GM12878 (cell line): ENCODE data around the gene LEF1. TPM values are rescaled to one million over a fixed set of nuclear protein-coding genes. Genes with fewer than 3 reads are reported as not detected.

Experiments used
- ATAC-seq: fragments of 200-7000 bp; cut with Tn5 transposase; 3 replicates; pipeline ENCODE4 v1.9.1; 2020; ENCODE audit warnings: mild to moderate bottlenecking, moderate library complexity
- BruUV-seq: library from RNA; stranded (reverse); fragments of 400-500 nt; replicated peaks from 2 replicates; lab custom pipeline; 2021; lab: Mats Ljungman, UMichigan
- CTCF ChIA-PET: fragments of 300-600 bp; sonication (Branson Sonifier 250); formaldehyde crosslinking; extraction: SDS; loops from one replicate; lab custom pipeline; 2021; ENCODE audit warnings: inconsistent platforms; lab: Yijun Ruan, JAX
- POLR2A ChIA-PET: fragments of 350-600 bp; formaldehyde crosslinking; extraction: SDS; loops from one replicate; lab custom pipeline; 2021; ENCODE audit warnings: inconsistent platforms; lab: Charles Lee
- RAD21 ChIA-PET: fragments of 300-600 bp; sonication (Branson Sonifier 250); formaldehyde crosslinking; loops from one replicate; lab custom pipeline; 2023; ENCODE audit warnings: antibody characterized with exemption; ENCODE audit not compliant: unreplicated experiment; lab: Charles Lee
- SMC1A ChIA-PET: fragments of 300-600 bp; sonication (Branson Sonifier 250); formaldehyde crosslinking; loops from one replicate; lab custom pipeline; 2023; ENCODE audit not compliant: unreplicated experiment, uncharacterized antibody; lab: Charles Lee
- DNase-seq: peaks from one replicate; pipeline ENCODE4 v3.0.0-alpha.2; 2011; ENCODE audit warnings: low read depth, low spot score
- FAIRE-seq: peaks from 3 replicates; lab custom pipeline; 2011; peaks lifted over from hg19 to GRCh38; lab: Jason Lieb, UNC
- H2AFZ ChIP-seq: 2 replicates; pipeline ENCODE4 v1.6.0; 2011; ENCODE audit warnings: low read depth, low read length, control low read depth; ENCODE audit not compliant: control insufficient read depth
- H3K27ac ChIP-seq: 2 replicates; pipeline ENCODE4 v1.5.1; 2011; ENCODE audit warnings: control low read depth; ENCODE audit not compliant: control insufficient read depth, insufficient read depth
- H3K27me3 ChIP-seq, 2 experiments: replicated peaks in 1 of 2; 2 replicates each; pipeline versions ENCODE4 v1.6.0 to v1.6.1; 2011; ENCODE audit warnings: low read length in 1 of 2; ENCODE audit not compliant: control insufficient read depth in 2 of 2, insufficient read depth in 2 of 2
- H3K36me3 ChIP-seq, 2 experiments: 2 replicates each; pipeline ENCODE4 v1.5.1; 2011; ENCODE audit warnings: low read length in 1 of 2; ENCODE audit not compliant: control insufficient read depth in 2 of 2, insufficient read depth in 2 of 2
- H3K4me1 ChIP-seq: 2 replicates; pipeline ENCODE4 v1.6.1; 2011; ENCODE audit warnings: mild to moderate bottlenecking, low read length, moderate library complexity, mixed read lengths; ENCODE audit not compliant: control insufficient read depth, insufficient read depth
- H3K4me2 ChIP-seq: 2 replicates; pipeline ENCODE4 v1.6.0; 2011; ENCODE audit warnings: control low read depth; ENCODE audit not compliant: control insufficient read depth, insufficient read depth
- H3K4me3 ChIP-seq: fragments of 200-600 bp; sonication (generic); 2 replicates; pipeline ENCODE4 v1.5.1; 2016
- H3K79me2 ChIP-seq: 2 replicates; pipeline ENCODE4 v1.6.0; 2011; ENCODE audit warnings: low read length; ENCODE audit not compliant: control insufficient read depth, insufficient read depth
- H3K9ac ChIP-seq: 2 replicates; pipeline ENCODE4 v1.8.0; 2011; ENCODE audit warnings: low read length, control low read depth, mixed read lengths; ENCODE audit not compliant: control insufficient read depth, insufficient read depth
- H3K9me3 ChIP-seq: replicated peaks from 3 replicates; pipeline ENCODE4 v1.5.1; 2011; ENCODE audit warnings: mild to moderate bottlenecking, low read length; ENCODE audit not compliant: control insufficient read depth, insufficient read depth
- H4K20me1 ChIP-seq: 2 replicates; pipeline ENCODE4 v1.6.0; 2011; ENCODE audit not compliant: control insufficient read depth, insufficient read depth
- BRCA1 ChIP-seq: IDR thresholded peaks from 2 replicates; pipeline ENCODE4 v1.6.1; 2011; ENCODE audit warnings: low read depth, low read length, improper control_type of control experiment
- CBX5 ChIP-seq: sonication (generic); IDR thresholded peaks from 2 replicates; pipeline ENCODE4 v1.6.1; 2016; ENCODE audit warnings: low read depth, moderate library complexity, mild to moderate bottlenecking, inconsistent platforms
- CHD4 ChIP-seq: fragments of 200-600 bp; sonication (generic); IDR thresholded peaks from 2 replicates; pipeline ENCODE4 v1.6.1; 2016; ENCODE audit warnings: mild to moderate bottlenecking
- IKZF1 ChIP-seq: fragments of 450-650 bp; conservative IDR thresholded peaks from 2 replicates; pipeline ENCODE4 v1.6.1; 2017; ENCODE audit warnings: antibody characterized with exemption, mild to moderate bottlenecking
- IKZF2 ChIP-seq, 2 experiments: fragments of 450-650 bp; IDR thresholded peaks; 2 replicates each; pipeline ENCODE4 v1.6.1; 2017; ENCODE audit warnings: mild to moderate bottlenecking in 2 of 2, moderate library complexity in 2 of 2
- RFX5 ChIP-seq: IDR thresholded peaks from 2 replicates; pipeline ENCODE4 v1.6.1; 2011; ENCODE audit warnings: low read depth, low read length, improper control_type of control experiment
- SPI1 ChIP-seq: IDR thresholded peaks from 2 replicates; pipeline ENCODE4 v1.6.1; 2011; ENCODE audit warnings: low read depth, mild to moderate bottlenecking, low read length, moderate library complexity, borderline replicate concordance; ENCODE audit not compliant: insufficient read depth
- TCF7 ChIP-seq: IDR thresholded peaks from 2 replicates; pipeline ENCODE4 v1.6.1; 2014; ENCODE audit warnings: antibody characterized with exemption, borderline replicate concordance
- WGBS: methylation state at CpG from one replicate; pipeline ENCODE4 v1.1.6; 2016; ENCODE audit warnings: low lambda C conversion rate; ENCODE audit not compliant: insufficient replicate concordance, insufficient coverage; ENCODE audit errors: missing lambda C conversion rate; 5-methylcytosine and 5-hydroxymethylcytosine counted together
- in situ Hi-C: fragments of 300-500 bp; cut with MboI; formaldehyde crosslinking; loops from 9 replicates; pipeline ENCODE4 v1.14.3; 2018; ENCODE audit warnings: mixed read lengths
- intact Hi-C: fragments of 100-400 bp; cut with micrococcal nuclease; formaldehyde crosslinking; loops from one replicate; pipeline ENCODE4 v1.14.2; 2022; ENCODE audit not compliant: unreplicated experiment
- polyA plus RNA-seq, 11 experiments: library from polyadenylated mRNA; depleted of rRNA in 4 of 11; unstranded in 6 of 11; stranded (reverse) in 5 of 11; fragments of >200 nt; fragmentation: Nextera tagmentation in 4 of 11; fragmentation: Illumina TruSeq in 1 of 11; extraction: Ambion mirVana in 4 of 11; extraction: Trizol in 1 of 11; gene quantifications; 1 replicate in 1 of 11; 2 replicates in 10 of 11; pipeline versions ENCODE4 v1.2.1 to v1.2.3, GENCODE V29; 2011 to 2016; ENCODE audit warnings: inconsistent platforms in 2 of 11, missing spikeins in 2 of 11, low read depth in 1 of 11
- total RNA-seq, 4 experiments: library from RNA; depleted of rRNA in 3 of 4; stranded (reverse); fragments of >200 nt in 3 of 4; fragmentation: Illumina TruSeq in 1 of 4; extraction: Trizol in 1 of 4; gene quantifications; 2 replicates each; pipeline versions ENCODE4 v1.2.1 to v1.2.3, GENCODE V29; 2013 to 2021
- TF ChIP-seq, protein P1 (sequence below): fragments of 450-650 bp; formaldehyde crosslinking; IDR thresholded peaks from 2 replicates; pipeline ENCODE4 v1.4.0; 2022; ENCODE audit warnings: mild to moderate bottlenecking, moderate library complexity
- TF ChIP-seq, protein P2 (sequence below): fragments of 150-350 bp; IDR thresholded peaks from 2 replicates; pipeline ENCODE4 v1.6.1; 2016; ENCODE audit warnings: low read depth, low read length
- TF ChIP-seq, protein P3 (sequence below): fragments of 450-650 bp; formaldehyde crosslinking; IDR thresholded peaks from 2 replicates; pipeline ENCODE4 v1.4.0; 2020; ENCODE audit warnings: mild to moderate bottlenecking, moderate library complexity

The LEF1 gene
- total and polyA plus RNA-seq, 10 of the 15 experiments (the other 5 are each of a cell fraction or from before 2014, with no cell fraction given): 10.2 to 38.1 (median 19.5) TPM

DNA sequence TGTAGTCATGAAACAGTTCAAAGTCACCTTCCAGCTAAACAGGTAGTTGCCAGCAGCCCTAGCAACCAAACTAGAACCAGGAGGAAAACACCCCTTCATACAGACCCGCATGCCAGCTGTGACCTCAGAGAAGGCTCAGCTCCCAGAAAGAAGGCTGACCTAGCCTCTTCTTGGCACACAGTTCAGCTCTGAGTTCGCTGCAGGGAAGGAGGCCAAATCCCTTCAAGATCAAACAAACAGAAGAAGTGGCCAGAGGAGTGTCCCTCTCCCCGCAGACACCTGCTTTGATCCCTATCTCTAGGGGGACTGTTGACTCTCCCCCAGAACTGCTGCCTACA lies 123.1 kb downstream of the LEF1 start (continued):
- TF ChIP-seq, protein P1, sequence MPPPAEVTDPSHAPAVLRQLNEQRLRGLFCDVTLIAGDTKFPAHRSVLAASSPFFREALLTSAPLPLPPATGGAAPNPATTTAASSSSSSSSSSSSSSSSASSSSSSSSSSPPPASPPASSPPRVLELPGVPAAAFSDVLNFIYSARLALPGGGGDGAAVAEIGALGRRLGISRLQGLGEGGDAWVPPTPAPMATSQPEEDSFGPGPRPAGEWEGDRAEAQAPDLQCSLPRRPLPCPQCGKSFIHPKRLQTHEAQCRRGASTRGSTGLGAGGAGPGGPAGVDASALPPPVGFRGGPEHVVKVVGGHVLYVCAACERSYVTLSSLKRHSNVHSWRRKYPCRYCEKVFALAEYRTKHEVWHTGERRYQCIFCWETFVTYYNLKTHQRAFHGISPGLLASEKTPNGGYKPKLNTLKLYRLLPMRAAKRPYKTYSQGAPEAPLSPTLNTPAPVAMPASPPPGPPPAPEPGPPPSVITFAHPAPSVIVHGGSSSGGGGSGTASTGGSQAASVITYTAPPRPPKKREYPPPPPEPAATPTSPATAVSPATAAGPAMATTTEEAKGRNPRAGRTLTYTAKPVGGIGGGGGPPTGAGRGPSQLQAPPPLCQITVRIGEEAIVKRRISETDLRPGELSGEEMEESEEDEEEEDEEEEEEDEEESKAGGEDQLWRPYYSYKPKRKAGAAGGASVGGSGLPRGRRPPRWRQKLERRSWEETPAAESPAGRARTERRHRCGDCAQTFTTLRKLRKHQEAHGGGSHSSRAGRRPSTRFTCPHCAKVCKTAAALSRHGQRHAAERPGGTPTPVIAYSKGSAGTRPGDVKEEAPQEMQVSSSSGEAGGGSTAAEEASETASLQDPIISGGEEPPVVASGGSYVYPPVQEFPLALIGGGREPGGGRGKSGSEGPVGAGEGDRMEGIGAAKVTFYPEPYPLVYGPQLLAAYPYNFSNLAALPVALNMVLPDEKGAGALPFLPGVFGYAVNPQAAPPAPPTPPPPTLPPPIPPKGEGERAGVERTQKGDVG (CRISPR knock-in tag): no peak
- no peak for TF ChIP-seq RFX5

DNA sequence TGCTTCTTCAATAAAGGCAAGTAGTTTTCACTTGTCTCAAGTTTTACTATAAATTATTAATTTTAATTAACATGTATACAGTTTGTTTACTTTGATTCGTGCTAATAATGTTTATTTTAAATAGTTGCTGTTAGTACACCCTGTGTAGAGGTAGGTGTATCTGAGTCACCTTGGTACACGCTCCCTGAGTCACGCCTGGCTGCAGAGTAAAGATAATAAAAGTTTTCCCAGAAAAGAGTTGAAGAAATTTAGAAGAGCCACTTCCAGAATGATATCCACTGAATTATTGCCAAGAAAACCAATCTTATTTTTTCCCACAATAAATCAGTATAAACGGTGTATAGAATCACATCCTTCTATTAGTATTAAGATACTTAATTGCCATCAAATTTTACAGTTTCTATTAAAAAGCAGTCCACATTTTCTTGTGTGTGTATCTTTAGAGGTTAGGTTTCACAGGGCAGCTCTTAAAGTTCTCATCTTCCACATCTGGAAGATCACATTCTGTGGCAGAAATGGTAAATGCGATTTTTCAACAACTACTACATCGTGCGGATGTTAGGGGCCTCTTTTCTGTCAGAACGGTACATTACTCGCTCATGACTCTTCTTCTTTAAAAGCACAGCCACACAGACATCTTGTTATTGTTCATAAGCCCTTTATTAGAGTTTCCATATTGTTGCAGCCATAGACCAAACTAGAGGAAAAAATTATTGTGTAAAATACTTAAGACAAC lies 123.6 kb downstream of the LEF1 start:
- CTCF ChIA-PET: interaction anchor here (0.9 to 1.1 kb wide), 2 partner anchors 13 to 26 kb away, joined by 3 read pairs; no protein-coding TSS in a partner anchor
- FAIRE-seq: no peak
- TF ChIP-seq CHD4 (no peak), IKZF1 (no peak), SPI1 (no peak), BRCA1 (no peak), TCF7 (no peak), CBX5 (no peak), IKZF2 (IDR thresholded peaks at IDR 0.05) (no peak)
- TF ChIP-seq, protein P2, sequence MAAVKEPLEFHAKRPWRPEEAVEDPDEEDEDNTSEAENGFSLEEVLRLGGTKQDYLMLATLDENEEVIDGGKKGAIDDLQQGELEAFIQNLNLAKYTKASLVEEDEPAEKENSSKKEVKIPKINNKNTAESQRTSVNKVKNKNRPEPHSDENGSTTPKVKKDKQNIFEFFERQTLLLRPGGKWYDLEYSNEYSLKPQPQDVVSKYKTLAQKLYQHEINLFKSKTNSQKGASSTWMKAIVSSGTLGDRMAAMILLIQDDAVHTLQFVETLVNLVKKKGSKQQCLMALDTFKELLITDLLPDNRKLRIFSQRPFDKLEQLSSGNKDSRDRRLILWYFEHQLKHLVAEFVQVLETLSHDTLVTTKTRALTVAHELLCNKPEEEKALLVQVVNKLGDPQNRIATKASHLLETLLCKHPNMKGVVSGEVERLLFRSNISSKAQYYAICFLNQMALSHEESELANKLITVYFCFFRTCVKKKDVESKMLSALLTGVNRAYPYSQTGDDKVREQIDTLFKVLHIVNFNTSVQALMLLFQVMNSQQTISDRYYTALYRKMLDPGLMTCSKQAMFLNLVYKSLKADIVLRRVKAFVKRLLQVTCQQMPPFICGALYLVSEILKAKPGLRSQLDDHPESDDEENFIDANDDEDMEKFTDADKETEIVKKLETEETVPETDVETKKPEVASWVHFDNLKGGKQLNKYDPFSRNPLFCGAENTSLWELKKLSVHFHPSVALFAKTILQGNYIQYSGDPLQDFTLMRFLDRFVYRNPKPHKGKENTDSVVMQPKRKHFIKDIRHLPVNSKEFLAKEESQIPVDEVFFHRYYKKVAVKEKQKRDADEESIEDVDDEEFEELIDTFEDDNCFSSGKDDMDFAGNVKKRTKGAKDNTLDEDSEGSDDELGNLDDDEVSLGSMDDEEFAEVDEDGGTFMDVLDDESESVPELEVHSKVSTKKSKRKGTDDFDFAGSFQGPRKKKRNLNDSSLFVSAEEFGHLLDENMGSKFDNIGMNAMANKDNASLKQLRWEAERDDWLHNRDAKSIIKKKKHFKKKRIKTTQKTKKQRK: no peak
- TF ChIP-seq, protein P3, sequence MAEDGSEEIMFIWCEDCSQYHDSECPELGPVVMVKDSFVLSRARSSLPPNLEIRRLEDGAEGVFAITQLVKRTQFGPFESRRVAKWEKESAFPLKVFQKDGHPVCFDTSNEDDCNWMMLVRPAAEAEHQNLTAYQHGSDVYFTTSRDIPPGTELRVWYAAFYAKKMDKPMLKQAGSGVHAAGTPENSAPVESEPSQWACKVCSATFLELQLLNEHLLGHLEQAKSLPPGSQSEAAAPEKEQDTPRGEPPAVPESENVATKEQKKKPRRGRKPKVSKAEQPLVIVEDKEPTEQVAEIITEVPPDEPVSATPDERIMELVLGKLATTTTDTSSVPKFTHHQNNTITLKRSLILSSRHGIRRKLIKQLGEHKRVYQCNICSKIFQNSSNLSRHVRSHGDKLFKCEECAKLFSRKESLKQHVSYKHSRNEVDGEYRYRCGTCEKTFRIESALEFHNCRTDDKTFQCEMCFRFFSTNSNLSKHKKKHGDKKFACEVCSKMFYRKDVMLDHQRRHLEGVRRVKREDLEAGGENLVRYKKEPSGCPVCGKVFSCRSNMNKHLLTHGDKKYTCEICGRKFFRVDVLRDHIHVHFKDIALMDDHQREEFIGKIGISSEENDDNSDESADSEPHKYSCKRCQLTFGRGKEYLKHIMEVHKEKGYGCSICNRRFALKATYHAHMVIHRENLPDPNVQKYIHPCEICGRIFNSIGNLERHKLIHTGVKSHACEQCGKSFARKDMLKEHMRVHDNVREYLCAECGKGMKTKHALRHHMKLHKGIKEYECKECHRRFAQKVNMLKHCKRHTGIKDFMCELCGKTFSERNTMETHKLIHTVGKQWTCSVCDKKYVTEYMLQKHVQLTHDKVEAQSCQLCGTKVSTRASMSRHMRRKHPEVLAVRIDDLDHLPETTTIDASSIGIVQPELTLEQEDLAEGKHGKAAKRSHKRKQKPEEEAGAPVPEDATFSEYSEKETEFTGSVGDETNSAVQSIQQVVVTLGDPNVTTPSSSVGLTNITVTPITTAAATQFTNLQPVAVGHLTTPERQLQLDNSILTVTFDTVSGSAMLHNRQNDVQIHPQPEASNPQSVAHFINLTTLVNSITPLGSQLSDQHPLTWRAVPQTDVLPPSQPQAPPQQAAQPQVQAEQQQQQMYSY (CRISPR knock-in tag): no peak

More for the DNA sequence above, 123.6 kb downstream of the LEF1 start:
- no peak overlapping the region for H3K4me2 ChIP-seq
- in situ Hi-C loops: no loop called here
- no peak for DNase-seq
- no peak for ATAC-seq
- H3K27ac ChIP-seq: no peak overlapping the region
- WGBS: 93% methylated on average over 9 of the region's 9 CpGs
- RAD21 ChIA-PET: no interaction called here
- no peak overlapping the region for H3K4me3 ChIP-seq
- SMC1A ChIA-PET: no interaction called here
- H2AFZ ChIP-seq: no peak overlapping the region
- POLR2A ChIA-PET: interaction anchor here (0.5 kb wide), 1 partner anchor 194 kb away, joined by 4 read pairs; no protein-coding TSS in a partner anchor
- H3K9ac ChIP-seq: no peak overlapping the region
- no peaks in the 10 kb centered on the region for H4K20me1 ChIP-seq
- intact Hi-C loops: no loop called here
- no peaks in the 10 kb centered on the region for H3K79me2 ChIP-seq
- H3K4me1 ChIP-seq: no peaks in the 10 kb centered on the region
- no peaks in the 10 kb centered on the region for H3K9me3 ChIP-seq
- no peaks in the 10 kb centered on the region for H3K27me3 ChIP-seq
- H3K36me3 ChIP-seq: no peaks in the 10 kb centered on the region
- no TSS peak for BruUV-seq
